GM18505 (cell line): Measurements from ENCODE around the gene PNPLA1.

ENCODE experiments used
- ATAC-seq: cut with Tn5 transposase; IDR thresholded peaks from one replicate; pipeline ENCODE4 v1.9.1; 2021; ENCODE audit not compliant: unreplicated experiment
- POLR2A ChIP-seq: IDR thresholded peaks from 4 replicates; pipeline ENCODE4 v1.6.1; 2011; ENCODE audit warnings: borderline replicate concordance; ENCODE audit not compliant: insufficient read depth, insufficient read length; ENCODE audit errors: extremely low read depth

The PNPLA1 gene, protein sequence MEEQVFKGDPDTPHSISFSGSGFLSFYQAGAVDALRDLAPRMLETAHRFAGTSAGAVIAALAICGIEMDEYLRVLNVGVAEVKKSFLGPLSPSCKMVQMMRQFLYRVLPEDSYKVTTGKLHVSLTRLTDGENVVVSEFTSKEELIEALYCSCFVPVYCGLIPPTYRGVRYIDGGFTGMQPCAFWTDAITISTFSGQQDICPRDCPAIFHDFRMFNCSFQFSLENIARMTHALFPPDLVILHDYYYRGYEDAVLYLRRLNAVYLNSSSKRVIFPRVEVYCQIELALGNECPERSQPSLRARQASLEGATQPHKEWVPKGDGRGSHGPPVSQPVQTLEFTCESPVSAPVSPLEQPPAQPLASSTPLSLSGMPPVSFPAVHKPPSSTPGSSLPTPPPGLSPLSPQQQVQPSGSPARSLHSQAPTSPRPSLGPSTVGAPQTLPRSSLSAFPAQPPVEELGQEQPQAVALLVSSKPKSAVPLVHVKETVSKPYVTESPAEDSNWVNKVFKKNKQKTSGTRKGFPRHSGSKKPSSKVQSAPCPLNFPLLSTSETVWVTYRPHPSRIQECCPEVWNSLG

DNA sequence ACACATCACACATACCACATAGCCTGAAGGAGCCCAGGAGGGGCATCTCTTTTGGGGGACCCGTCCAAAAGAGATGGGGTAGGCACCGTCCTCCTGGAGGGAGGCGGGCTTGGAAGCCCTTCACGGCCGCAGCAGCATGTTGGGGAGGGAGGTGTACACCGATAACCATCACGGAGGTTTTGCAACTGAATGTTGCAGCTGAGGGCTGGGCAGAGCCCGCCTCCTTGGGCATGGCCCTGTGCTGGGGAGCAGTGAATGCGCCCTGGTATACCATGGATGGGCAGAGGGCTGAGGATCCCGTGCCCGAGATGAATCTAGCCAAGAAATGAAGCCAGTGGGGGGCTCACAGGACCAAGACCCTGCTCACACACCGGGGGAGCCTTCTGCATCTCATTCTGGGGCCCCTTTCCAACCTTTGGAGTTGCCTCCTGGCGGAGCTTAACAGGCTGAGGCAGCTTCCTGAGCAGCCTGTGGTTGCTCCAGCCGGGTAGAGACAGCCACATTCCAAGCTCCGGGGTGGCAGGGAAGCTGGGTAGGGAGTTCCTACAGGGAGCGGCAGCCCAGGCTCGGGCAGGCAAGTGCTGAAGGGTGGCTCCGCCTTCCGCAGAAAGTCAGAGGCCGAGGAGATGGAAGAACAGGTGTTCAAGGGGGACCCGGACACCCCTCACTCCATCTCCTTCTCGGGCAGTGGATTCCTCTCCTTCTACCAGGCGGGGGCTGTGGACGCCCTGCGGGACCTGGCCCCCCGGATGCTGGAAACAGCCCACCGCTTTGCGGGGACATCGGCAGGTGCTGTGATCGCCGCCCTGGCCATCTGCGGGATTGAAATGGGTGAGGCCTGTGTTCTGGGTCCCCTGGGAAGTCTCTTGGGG is at the start of gene PNPLA1:
Gene PNPLA1 (plus strand): TSS at position 227 of the 872 bp plus-strand sequence. CDS start 400 bp downstream, at position 627.
- no peak for ATAC-seq
- no peak for TF ChIP-seq POLR2A

DNA sequence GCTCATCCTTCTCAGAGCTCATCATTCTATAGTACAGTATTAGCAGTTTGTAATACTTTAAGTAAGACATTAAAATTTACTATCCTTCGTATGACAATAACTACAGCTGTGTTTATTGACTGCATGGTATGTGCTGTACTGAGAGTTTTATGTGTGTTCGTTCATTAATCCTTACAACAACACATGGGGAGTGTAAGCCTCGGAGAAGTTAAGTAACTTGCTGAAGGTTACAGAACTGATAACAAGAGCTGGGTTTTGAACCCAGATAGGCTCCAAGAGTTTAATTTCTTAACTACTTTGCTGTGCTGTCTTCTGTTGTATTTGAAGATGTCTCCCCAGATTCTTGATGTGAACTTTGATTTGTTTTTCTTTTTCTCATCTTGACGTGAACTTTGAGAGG is 49.6 kb upstream of the PNPLA1 start:
- no peak for ATAC-seq
- no peak for TF ChIP-seq POLR2A

DNA sequence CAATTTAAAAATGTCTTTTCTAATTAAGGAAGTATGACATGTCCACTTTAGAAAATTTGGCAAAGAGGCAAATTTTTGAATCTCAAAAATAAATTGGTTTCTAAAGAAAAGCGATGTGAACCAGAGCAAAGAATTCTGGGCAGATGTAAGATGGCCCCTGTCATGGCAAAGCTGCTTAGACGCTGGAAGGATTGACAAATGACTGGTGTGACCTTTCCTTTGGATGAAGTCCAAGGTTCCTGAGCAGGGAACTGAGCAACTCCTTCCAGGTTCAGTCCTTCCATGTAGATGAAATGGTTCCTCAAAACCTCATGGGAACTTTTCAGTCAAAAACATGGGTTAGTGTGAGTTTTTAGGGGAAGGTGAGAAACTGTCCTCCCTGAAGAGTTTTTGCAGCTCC is 48.2 kb upstream of the PNPLA1 start:
- no peak for TF ChIP-seq POLR2A
- no peak for ATAC-seq

DNA sequence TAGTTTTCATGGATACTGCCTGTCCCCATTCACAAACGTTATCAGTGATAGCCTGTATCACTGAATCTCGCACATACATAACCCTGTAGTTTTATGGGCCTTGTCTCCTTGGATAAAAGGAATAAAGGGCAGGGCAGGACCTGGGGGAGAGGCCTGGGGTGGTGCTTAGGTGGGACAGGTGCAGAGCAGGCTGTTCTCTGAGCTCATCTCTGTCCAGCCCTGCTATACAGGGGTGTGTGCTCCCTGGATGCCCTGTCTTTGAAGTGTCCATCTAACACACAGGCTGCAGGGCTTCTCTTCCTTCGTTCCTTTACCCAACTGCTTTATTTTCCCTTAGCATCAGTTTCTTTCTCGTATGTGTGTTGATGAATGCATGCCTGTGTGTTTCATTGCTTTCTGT is 46.9 kb upstream of the PNPLA1 start:
- no peak for TF ChIP-seq POLR2A
- ATAC-seq = no peak

DNA sequence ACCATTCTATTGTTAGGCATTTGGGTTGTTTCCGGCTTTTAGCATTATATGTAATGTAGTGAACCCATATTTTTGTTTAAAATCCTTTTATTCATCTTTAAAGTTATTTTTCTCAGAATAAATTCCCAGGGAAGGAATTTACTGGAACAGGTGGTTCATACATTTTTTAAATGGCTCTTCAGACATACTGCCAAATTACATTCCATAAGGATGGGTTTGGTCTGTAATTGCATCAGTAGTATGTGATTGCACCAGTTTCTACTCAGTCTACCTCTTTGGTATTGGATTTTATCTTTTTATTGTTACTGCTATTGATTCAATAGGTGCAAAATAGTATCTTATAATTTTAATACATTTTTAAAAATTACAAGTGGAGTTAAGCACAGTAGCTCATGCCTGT is 46.2 kb upstream of the PNPLA1 start:
- ATAC-seq = no peak
- TF ChIP-seq POLR2A = no peak

DNA sequence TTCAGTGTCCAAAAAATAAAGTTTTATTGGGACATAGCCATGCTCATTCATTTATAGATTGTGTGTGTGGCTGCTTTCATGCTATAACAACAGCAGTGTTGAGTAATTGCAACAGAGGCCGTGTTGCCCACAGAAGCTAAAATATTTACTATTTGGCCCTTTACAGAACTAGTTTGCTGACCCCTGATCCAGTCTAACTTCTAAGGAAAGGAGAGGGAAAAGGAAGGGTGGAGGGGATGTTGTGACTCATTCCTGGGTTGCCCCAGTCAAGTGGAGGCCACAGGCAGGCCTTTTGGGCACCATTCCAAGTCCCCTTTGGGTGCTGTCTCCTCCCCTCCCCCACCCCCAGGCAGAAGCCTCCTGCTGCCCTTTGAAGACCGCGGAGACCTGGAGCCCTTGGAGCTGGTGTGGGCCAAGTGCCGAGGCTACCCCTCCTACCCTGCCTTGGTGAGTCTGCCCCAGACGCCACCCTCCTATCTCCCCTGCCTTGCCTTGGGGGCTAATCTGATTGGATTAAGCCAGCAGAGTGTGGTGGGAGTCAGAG is 44.9 kb upstream of the PNPLA1 start:
- ATAC-seq = no peak
- TF ChIP-seq POLR2A = no peak

DNA sequence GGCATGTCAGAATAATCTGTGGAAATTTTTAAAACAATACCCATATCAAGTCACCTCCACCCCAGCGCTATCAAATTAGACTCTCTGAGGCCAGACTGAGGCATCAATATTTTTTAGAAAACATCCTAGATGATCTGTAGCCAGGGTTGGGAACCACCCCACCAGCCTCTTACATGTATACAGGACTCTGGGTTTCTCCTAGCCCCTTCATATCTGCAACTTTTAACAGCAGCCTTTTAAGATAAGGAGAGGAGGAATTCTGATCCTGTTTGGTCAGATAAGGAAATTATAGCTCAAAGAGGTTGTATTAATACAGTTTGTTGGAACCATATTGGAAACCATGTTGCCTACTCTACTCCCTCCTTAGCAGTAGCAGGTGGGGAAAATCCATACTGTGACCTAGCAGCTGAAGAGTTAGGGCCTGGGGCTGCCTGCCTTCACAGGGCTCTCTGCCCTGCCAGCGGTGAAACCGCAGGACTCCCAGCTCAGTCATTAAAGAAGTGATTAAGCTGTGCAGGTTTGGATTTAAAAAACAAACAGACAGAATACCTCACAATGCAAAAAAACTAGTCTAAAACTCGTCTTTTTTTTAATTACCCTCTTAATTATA is 43.3 kb upstream of the PNPLA1 start:
- no peak for TF ChIP-seq POLR2A
- ATAC-seq = no peak

DNA sequence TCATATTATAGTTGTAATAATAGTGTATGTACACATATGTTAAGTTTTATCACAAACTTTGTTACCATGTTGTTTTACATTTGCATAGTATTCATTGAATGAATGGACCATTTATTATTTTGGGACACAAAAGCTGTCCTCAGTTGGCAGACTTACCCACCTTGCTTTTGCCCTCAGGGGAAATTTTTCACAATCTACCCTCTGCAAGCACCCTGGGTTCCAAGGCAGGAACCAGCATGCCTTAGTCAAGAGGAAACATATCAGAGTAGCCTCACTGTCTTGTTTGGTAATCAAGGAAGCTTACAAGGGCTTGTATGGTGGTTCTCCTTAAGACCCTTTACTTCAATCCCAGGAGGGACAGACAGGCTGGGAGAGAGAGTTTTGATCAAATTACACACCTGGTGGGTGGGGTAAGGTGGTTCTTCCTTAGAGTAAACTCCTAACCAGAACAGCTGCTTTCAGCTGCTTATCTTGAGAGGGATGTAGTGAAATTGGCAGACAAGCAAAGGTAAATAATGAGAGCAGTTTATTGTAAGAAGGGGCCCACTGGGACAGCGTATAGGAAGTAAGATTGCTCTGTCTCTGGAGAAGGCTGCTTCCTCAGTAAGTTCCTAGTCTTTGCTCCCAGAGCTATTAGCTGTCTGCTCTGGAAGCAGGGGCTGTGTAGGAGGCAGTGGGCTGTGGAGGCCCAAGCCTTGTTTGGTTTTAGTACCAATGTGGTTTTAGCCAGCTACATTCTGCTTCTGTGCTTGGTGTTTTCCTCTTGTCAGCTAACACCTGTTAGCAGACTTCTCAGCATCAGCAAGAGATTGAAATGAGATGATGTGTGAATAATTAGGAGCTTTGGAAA is 42.3 kb upstream of the PNPLA1 start:
- TF ChIP-seq POLR2A = no peak
- no peak for ATAC-seq

DNA sequence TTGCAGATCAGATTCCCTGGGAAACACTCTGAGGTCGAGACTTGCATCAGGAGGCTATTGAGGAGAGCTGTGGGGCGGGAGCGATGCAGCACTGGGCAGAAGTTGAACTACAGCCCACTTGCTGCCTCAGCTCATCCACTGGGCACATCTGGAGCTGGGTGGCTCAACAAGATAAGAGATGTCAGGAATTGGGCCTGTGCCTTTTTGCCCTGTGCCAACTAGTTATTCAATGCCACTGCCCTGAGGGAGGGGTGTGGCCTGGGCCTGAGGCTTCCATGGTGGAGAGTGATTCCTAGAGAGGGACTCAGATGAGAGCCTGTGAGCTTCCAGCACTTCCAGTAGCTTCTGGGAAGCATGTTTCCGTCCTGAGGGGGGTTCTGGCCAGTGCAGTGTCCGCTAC is 40.6 kb upstream of the PNPLA1 start:
- TF ChIP-seq POLR2A = no peak
- ATAC-seq = no peak

DNA sequence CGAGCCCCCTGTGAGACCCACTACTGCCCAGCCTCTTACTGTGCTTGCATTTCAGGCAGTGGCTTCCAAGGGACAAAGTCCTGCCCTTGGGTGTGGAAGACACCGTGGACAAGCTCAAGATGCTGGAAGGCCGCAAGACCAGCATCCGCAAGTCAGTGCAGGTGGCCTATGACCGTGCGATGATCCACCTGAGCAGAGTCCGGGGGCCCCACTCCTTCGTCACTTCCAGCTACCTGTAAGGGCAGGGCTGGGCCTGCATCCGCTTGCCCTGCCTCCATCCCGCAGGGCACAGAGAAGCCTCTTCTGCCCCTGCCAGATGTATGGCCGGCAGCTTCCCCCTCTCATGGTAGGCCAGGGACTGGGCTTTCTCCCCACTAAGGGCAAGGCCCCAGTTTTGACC is 39.5 kb upstream of the PNPLA1 start:
- TF ChIP-seq POLR2A = no peak
- ATAC-seq = no peak

DNA sequence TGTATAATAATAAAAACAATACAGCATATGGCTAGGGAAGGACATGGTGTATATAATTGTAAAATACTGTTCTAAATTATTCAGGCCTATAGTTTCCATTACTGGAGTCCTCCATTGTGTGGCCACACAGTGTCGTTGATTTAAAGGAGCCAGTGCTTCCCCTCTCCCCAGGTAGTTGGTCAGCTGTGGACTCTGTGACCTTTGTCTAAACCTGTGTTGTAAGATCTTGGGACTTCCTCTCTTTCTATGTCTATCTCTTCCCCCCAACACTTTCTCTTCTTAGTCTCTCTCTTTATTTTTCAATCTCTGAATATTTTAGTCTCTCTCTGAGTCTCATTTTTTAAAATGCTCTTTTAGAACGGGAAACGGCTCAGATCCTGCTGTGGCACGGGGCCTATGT is 37.7 kb upstream of the PNPLA1 start:
- no peak for ATAC-seq

DNA sequence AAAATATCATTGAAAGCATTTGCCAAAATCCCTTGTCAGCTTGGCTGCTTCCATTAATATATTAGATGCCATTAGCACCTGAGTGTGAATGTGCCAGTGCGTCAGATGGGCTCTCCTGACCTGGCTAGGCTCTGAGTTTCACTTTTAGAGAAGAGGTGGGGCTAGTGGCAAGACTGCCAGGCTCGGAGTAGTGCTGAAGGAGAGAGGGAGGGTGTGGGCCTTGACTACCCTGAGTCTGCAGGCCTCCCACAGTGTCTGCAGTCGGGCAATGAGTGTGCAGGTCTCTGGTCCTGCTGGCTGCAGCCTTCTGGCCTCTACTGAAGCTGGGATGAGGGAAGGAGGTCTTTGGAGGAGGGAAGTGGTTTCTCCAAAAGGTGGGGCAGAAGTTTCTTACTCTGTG is 34.6 kb upstream of the PNPLA1 start:
- TF ChIP-seq POLR2A = no peak
- no peak for ATAC-seq

More for the DNA sequence above, 37.7 kb upstream of the PNPLA1 start:
- no peak for TF ChIP-seq POLR2A
